DOHH2 (cell line): Measurements from ENCODE around the gene STARD13.

Source experiments
- CTCF ChIP-seq: fragments of 200-600 bp; sonication (generic); IDR thresholded peaks from one replicate; pipeline ENCODE4 v1.5.1; 2014; ENCODE audit warnings: antibody characterized with exemption, mild to moderate bottlenecking, low read depth, low read length; ENCODE audit not compliant: poor library complexity, severe bottlenecking
- EZH2phosphoT487 ChIP-seq: fragments of 200-600 bp; sonication (generic); IDR thresholded peaks from 2 replicates; pipeline ENCODE4 v1.6.1; 2017; ENCODE audit warnings: borderline replicate concordance, mild to moderate bottlenecking, antibody characterized with exemption, low read length, moderate library complexity, mixed read lengths

GRCh38 chr13:33191425-33192210, 93.9 kb downstream of the STARD13 start:
- no peak for TF ChIP-seq CTCF
- no peak for TF ChIP-seq EZH2phosphoT487
